H9 (cell line): Measurements from ENCODE around the gene ERICH4. TPM values are rescaled to one million over a fixed set of nuclear protein-coding genes. Genes with fewer than 3 reads are reported as not detected.

ENCODE experiments used
- DNase-seq: peaks from one replicate; pipeline ENCODE4 v3.0.0-alpha.2; 2017
- H2AFZ ChIP-seq: one replicate; pipeline ENCODE4 v1.6.1; 2013; ENCODE audit warnings: mild to moderate bottlenecking, low read length, control low read depth, moderate library complexity
- H2AK5ac ChIP-seq: 2 replicates; pipeline ENCODE4 v1.6.1; 2013; ENCODE audit warnings: low read length, control low read depth, mixed read lengths; ENCODE audit not compliant: insufficient read length
- H2BK120ac ChIP-seq: one replicate; pipeline ENCODE4 v1.6.1; 2013; ENCODE audit warnings: low read depth, mild to moderate bottlenecking, low read length, control low read depth, inconsistent platforms; ENCODE audit not compliant: poor library complexity, severe bottlenecking
- H2BK12ac ChIP-seq: 2 replicates; pipeline ENCODE4 v1.6.1; 2013; ENCODE audit warnings: low read length, control low read depth, mixed read lengths, low read depth; ENCODE audit not compliant: insufficient read length
- H2BK15ac ChIP-seq: 2 replicates; pipeline ENCODE4 v1.6.1; 2013; ENCODE audit warnings: low read depth, low read length, control low read depth
- H2BK20ac ChIP-seq: one replicate; pipeline ENCODE4 v1.6.1; 2013; ENCODE audit warnings: low read depth, mild to moderate bottlenecking, low read length, control low read depth, inconsistent platforms; ENCODE audit not compliant: poor library complexity, severe bottlenecking
- H2BK5ac ChIP-seq: 2 replicates; pipeline ENCODE4 v1.6.1; 2013; ENCODE audit warnings: low read length, control low read depth, mixed read lengths; ENCODE audit not compliant: insufficient read length
- H3K14ac ChIP-seq: 2 replicates; pipeline ENCODE4 v1.6.1; 2013; ENCODE audit warnings: low read length, control low read depth; ENCODE audit not compliant: insufficient read depth
- H3K18ac ChIP-seq: 2 replicates; pipeline ENCODE4 v1.6.1; 2013; ENCODE audit warnings: low read depth, mild to moderate bottlenecking, mixed read lengths, low read length, control low read depth; ENCODE audit not compliant: insufficient read length
- H3K23ac ChIP-seq: 2 replicates; pipeline ENCODE4 v1.6.1; 2013; ENCODE audit warnings: low read length, control low read depth, mixed read lengths, low read depth; ENCODE audit not compliant: insufficient read length
- H3K23me2 ChIP-seq: 2 replicates; pipeline ENCODE4 v1.6.1; 2013; ENCODE audit warnings: low read depth, mild to moderate bottlenecking, mixed read lengths, low read length, control low read depth; ENCODE audit not compliant: insufficient read length, poor library complexity, severe bottlenecking
- H3K27ac ChIP-seq: 2 replicates; pipeline ENCODE4 v1.5.1; 2013; ENCODE audit warnings: low read length, control low read depth, mixed read lengths, low read depth; ENCODE audit not compliant: insufficient read length
- H3K27me3 ChIP-seq: 2 replicates; pipeline ENCODE4 v1.6.1; 2013; ENCODE audit warnings: low read length, control low read depth, inconsistent platforms; ENCODE audit not compliant: insufficient read depth
- H3K4ac ChIP-seq: 2 replicates; pipeline ENCODE4 v1.6.1; 2013; ENCODE audit warnings: low read depth, mild to moderate bottlenecking, control low read depth, inconsistent platforms, low read length, moderate library complexity
- H3K4me1 ChIP-seq: 2 replicates; pipeline ENCODE4 v1.6.1; 2013; ENCODE audit warnings: low read length, control low read depth, inconsistent platforms; ENCODE audit not compliant: insufficient read depth
- H3K4me2 ChIP-seq: 2 replicates; pipeline ENCODE4 v1.6.1; 2013; ENCODE audit warnings: low read length, control low read depth, mixed read lengths; ENCODE audit not compliant: insufficient read length, insufficient read depth
- H3K56ac ChIP-seq: 2 replicates; pipeline ENCODE4 v1.6.1; 2013; ENCODE audit warnings: low read depth, mild to moderate bottlenecking, mixed read lengths, low read length, control low read depth; ENCODE audit not compliant: insufficient read length
- H3K79me1 ChIP-seq: 2 replicates; pipeline ENCODE4 v1.6.1; 2013; ENCODE audit warnings: low read depth, mild to moderate bottlenecking, moderate library complexity, low read length, control low read depth, inconsistent platforms; ENCODE audit not compliant: insufficient read depth, poor library complexity, severe bottlenecking
- H3K79me2 ChIP-seq: 2 replicates; pipeline ENCODE4 v1.6.1; 2013; ENCODE audit warnings: low read length, control low read depth, inconsistent platforms; ENCODE audit not compliant: insufficient read depth
- H3K9ac ChIP-seq: 2 replicates; pipeline ENCODE4 v1.6.1; 2013; ENCODE audit warnings: low read length, control low read depth, mixed read lengths; ENCODE audit not compliant: insufficient read length; ENCODE audit errors: extremely low read depth
- H3K9me3 ChIP-seq: one replicate; pipeline ENCODE4 v1.6.1; 2013; ENCODE audit warnings: low read depth, low read length, inconsistent platforms; ENCODE audit not compliant: control insufficient read depth
- H3T11ph ChIP-seq: one replicate; pipeline ENCODE4 v1.6.1; 2013; ENCODE audit warnings: mild to moderate bottlenecking, low read length, control low read depth, inconsistent platforms
- H4K20me1 ChIP-seq: one replicate; pipeline ENCODE4 v1.6.1; 2013; ENCODE audit not compliant: control insufficient read depth, insufficient read length, insufficient read depth
- H4K5ac ChIP-seq: 2 replicates; pipeline ENCODE4 v1.6.1; 2013; ENCODE audit warnings: low read depth, mild to moderate bottlenecking, mixed read lengths, low read length, control low read depth; ENCODE audit not compliant: insufficient read length
- H4K8ac ChIP-seq: replicated peaks from 2 replicates; pipeline ENCODE4 v1.6.1; 2013; ENCODE audit warnings: low read length, control low read depth, mixed read lengths, low read depth; ENCODE audit not compliant: insufficient read length
- H4K91ac ChIP-seq: 2 replicates; pipeline ENCODE4 v1.6.1; 2013; ENCODE audit warnings: low read depth, mild to moderate bottlenecking, moderate library complexity, mixed read lengths, low read length, control low read depth; ENCODE audit not compliant: insufficient read length
- H3K27ac Mint-ChIP-seq, 3 experiments: 2 replicates in 2 of 3; 3 replicates in 1 of 3; pipeline ENCODE4 v1.8.0; 2020 to 2021; ENCODE audit warnings: mixed read lengths in 3 of 3, mild to moderate bottlenecking in 1 of 3, moderate library complexity in 1 of 3
- H3K27me3 Mint-ChIP-seq: 2 replicates; pipeline ENCODE4 v1.8.0; 2021; ENCODE audit warnings: low read depth, mild to moderate bottlenecking, moderate library complexity, mixed read lengths
- H3K36me3 Mint-ChIP-seq, 3 experiments: 2 replicates in 2 of 3; 3 replicates in 1 of 3; pipeline ENCODE4 v1.8.0; 2020 to 2021; ENCODE audit warnings: low read depth in 3 of 3, mixed read lengths in 3 of 3; ENCODE audit not compliant: insufficient read depth in 1 of 3
- H3K4me1 Mint-ChIP-seq, 2 experiments: 2 replicates each; pipeline ENCODE4 v1.8.0; 2020; ENCODE audit warnings: mixed read lengths in 2 of 2
- H3K4me3 Mint-ChIP-seq, 2 experiments: 2 replicates in 1 of 2; 3 replicates in 1 of 2; pipeline ENCODE4 v1.8.0; 2020 to 2021; ENCODE audit warnings: mild to moderate bottlenecking in 2 of 2, mixed read lengths in 2 of 2, moderate library complexity in 1 of 2
- H3K9me3 Mint-ChIP-seq, 2 experiments: 2 replicates in 1 of 2; 3 replicates in 1 of 2; pipeline ENCODE4 v1.8.0; 2020; ENCODE audit warnings: mild to moderate bottlenecking in 2 of 2, mixed read lengths in 2 of 2, moderate library complexity in 1 of 2
- CTCF ChIP-seq: fragments of 200-600 bp; sonication (generic); conservative IDR thresholded peaks from 3 replicates; pipeline ENCODE4 v1.8.0; 2021; ENCODE audit warnings: antibody characterized with exemption, mild to moderate bottlenecking
- WGBS: extraction: QIAGEN DNeasy Blood & Tissue Kit; methylation state at CpG from one replicate; pipeline ENCODE4 v1.1.7; 2013; ENCODE audit warnings: missing lambda C conversion rate, low lambda C conversion rate, mixed read lengths; ENCODE audit not compliant: insufficient read length; ENCODE audit errors: extremely low coverage; 5-methylcytosine and 5-hydroxymethylcytosine counted together
- total RNA-seq: library from RNA; stranded (reverse); gene quantifications from 2 replicates; pipeline ENCODE4 v1.2.1, GENCODE V29; 2021

ERICH4 gene
- total RNA-seq, 1 experiment from 2014 or later = not detected

GRCh38 chr19:41402010-41402409, 40.9 kb upstream of the ERICH4 start:
- Histone ChIP-seq H3K4ac (no peak overlapping the region), H3K14ac (no peak overlapping the region), H4K8ac (no peak overlapping the region), H3K9me3 (no peaks in the 10 kb centered on the region), H2AK5ac (no peak overlapping the region), H3K9ac (no peak overlapping the region), H3K18ac (no peak overlapping the region), H2BK20ac (no peak overlapping the region), H4K5ac (no peak overlapping the region), H3K4me1 (no peaks in the 10 kb centered on the region), H3K79me1 (peaks cover 6% of the 10 kb centered on the region), H4K91ac (no peak overlapping the region), H2AFZ (no peak overlapping the region), H3K56ac (no peak overlapping the region), H3K79me2 (no peaks in the 10 kb centered on the region), H3K27me3 (no peaks in the 10 kb centered on the region), H2BK12ac (no peak overlapping the region), H2BK120ac (no peak overlapping the region), H3K4me2 (no peak overlapping the region), H3K23ac (no peak overlapping the region), H3K23me2 (peaks cover 7% of the 10 kb centered on the region), H3K27ac (no peak overlapping the region), H3T11ph (no peak overlapping the region), H4K20me1 (no peaks in the 10 kb centered on the region), H2BK15ac (no peak overlapping the region), H2BK5ac (no peak overlapping the region)
- Mint-ChIP-seq H3K36me3 (peaks cover 0 to 1% (median 0%) of the 10 kb centered on the region in 3 experiments; a peak in 2 of 7 replicates), H3K27me3 (no peaks in the 10 kb centered on the region; the same call in 1 of the 2 replicates), H3K4me1 (peaks cover 15% of the 10 kb centered on the region in 2 experiments), H3K4me3 (no peak overlapping the region), H3K9me3 (no peaks in the 10 kb centered on the region; a peak in 1 of 5 replicates), H3K27ac (no peak overlapping the region; a peak in 1 of 7 replicates)
- no peak for TF ChIP-seq CTCF
- WGBS = no CpG with 5 or more reads among the region's 3 CpGs
- DNase-seq = no peak
